GM12892 (cell line): ENCODE results near the gene GPR153.

Experiments used
- POLR2A ChIP-seq: IDR thresholded peaks from 2 replicates; pipeline ENCODE4 v1.6.1; 2011; ENCODE audit warnings: low read depth, low read length, control low read depth
- TAF1 ChIP-seq: IDR thresholded peaks from 2 replicates; pipeline ENCODE4 v1.6.1; 2011; ENCODE audit warnings: low read depth, mild to moderate bottlenecking, control low read depth, low read length, borderline replicate concordance

- TF ChIP-seq POLR2A (no peak), TAF1 (no peak)
These were observed 2.8 kb upstream of the GPR153 start for GRCh38 chr1:6263716-6264115.
